Stimulated activated naive B cell treated with anti-CD40 and anti-IgM and Interleukin-4, amounts not matched to agents 10 μg/mL and 1 μg/mL and 100 μg/mL, for 72 hours (primary cell): Measurements from ENCODE around the gene RNF227.

Source experiments
- ATAC-seq, 2 donors: fragments of 150-1000 bp; cut with Tn5 transposase; replicated peaks; 2 replicates each; pipeline ENCODE4 v1.10.0; 2021; ENCODE audit warnings: moderate library complexity in 1 of 2
- DNase-seq: peaks from one replicate; pipeline ENCODE4 v3.0.0; 2021
- H3K27ac Mint-ChIP-seq: one replicate; pipeline ENCODE4 v1.8.0; 2022; ENCODE audit warnings: mild to moderate bottlenecking, mixed read lengths
- H3K27me3 Mint-ChIP-seq, 2 donors: one replicate each; pipeline ENCODE4 v1.8.0; 2022; ENCODE audit warnings: mixed read lengths in 2 of 2
- H3K36me3 Mint-ChIP-seq, 2 donors: one replicate each; pipeline ENCODE4 v1.8.0; 2022; ENCODE audit warnings: mixed read lengths in 2 of 2, mild to moderate bottlenecking in 1 of 2
- H3K4me1 Mint-ChIP-seq, 2 donors: one replicate each; pipeline ENCODE4 v1.8.0; 2022; ENCODE audit warnings: mixed read lengths in 2 of 2, mild to moderate bottlenecking in 1 of 2
- H3K4me3 Mint-ChIP-seq, 2 donors: one replicate each; pipeline ENCODE4 v1.8.0; 2022; ENCODE audit warnings: mild to moderate bottlenecking in 2 of 2, mixed read lengths in 2 of 2, moderate library complexity in 1 of 2
- H3K9me3 Mint-ChIP-seq, 2 donors: one replicate each; pipeline ENCODE4 v1.8.0; 2022; ENCODE audit warnings: mixed read lengths in 2 of 2, mild to moderate bottlenecking in 1 of 2

RNF227 gene

DNA sequence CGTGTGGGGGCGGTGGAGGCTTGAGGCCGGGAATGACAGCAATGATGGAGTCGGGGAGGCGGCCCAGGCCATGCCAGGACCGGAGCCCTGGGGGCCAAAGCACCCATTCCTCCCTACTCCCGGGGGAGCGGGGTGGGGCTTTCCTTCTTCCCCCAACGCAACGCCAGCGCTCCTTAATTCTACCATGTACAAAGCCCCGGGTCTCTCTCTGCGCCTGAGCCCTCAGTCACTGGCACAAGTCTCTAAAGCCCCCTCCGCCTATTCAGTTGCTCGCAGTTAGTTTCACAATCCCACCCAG is 245 bp upstream of the RNF227 start:
- Mint-ChIP-seq H3K4me1 (peaks cover 18 to 24% of the 10 kb centered on the region in 2 donors), H3K9me3 (no peaks in the 10 kb centered on the region), H3K36me3 (peaks cover 2 to 5% of the 10 kb centered on the region in 2 donors), H3K27me3 (no peaks in the 10 kb centered on the region), H3K27ac (peak overlapping the region; percentile 85), H3K4me3 (peak overlapping the region; percentile 78 to 92)
- DNase-seq (no peak), ATAC-seq (no peak)

DNA sequence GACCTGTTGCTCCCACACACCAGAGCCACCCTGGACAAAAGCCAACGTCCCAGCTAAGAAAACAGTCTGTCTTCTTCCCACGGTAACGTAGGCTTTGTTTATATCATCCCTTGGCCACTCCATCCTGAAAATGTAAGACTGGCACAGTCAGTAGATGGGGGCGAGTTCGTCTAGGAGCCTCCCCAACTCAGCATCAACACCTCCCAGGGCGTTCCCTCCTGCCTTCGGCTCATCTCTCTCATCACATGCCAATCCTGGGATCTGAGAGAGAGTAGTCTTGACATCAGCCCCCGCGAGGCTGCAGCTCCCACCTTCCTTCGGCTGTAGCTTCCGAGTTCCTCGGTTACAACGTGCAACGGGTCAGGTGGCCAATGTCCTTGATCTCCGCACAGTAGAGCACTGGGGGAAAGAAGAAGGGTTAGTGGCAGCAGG is 894 bp downstream of the RNF227 start:
- Mint-ChIP-seq H3K4me1 (peaks cover 18 to 24% of the 10 kb centered on the region in 2 donors), H3K4me3 (peak overlapping the region; percentile 92 to 94), H3K36me3 (peaks cover 10 to 16% of the 10 kb centered on the region in 2 donors), H3K27ac (peak overlapping the region; percentile 93), H3K9me3 (no peaks in the 10 kb centered on the region), H3K27me3 (no peaks in the 10 kb centered on the region)
- ATAC-seq = peak; percentile 42 to 50
- no peak for DNase-seq

DNA sequence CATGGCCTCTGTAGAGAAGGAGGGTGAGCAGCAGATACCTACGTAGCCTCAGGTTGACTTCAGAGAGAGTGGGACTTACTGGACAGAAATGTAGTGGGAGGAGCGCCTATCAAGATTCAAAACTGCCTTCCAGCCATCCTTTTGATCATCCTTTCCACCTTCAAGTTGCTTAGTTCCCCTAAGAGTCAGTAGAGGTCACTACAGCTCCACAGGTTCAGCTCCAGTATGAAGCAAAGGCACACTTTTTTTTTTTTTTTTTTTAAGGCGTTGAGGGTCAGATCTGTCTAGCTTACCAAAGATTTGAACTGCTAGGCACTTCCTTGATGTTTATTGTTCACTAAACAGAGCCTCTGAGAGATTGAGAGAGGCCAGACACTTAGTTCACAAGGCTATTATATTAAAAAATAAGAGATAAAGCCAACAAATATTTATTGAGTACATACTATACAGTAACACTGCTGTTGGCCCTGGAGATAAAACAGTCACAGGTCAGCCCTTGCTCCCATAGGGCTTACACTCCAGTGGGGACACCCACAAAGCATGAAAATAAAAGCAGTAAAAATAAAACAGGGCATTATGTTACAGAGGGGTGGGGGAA is 3.1 kb downstream of the RNF227 start:
- ATAC-seq (peak; percentile 45 to 48), DNase-seq (no peak)
- H3K36me3 Mint-ChIP-seq = peaks cover 20 to 32% of the 10 kb centered on the region in 2 donors
- no peaks in the 10 kb centered on the region for H3K9me3 Mint-ChIP-seq
- H3K27ac Mint-ChIP-seq = no peak overlapping the region
- no peak overlapping the region for H3K4me3 Mint-ChIP-seq
- no peaks in the 10 kb centered on the region for H3K27me3 Mint-ChIP-seq
- peaks cover 18 to 24% of the 10 kb centered on the region in 2 donors for H3K4me1 Mint-ChIP-seq

DNA sequence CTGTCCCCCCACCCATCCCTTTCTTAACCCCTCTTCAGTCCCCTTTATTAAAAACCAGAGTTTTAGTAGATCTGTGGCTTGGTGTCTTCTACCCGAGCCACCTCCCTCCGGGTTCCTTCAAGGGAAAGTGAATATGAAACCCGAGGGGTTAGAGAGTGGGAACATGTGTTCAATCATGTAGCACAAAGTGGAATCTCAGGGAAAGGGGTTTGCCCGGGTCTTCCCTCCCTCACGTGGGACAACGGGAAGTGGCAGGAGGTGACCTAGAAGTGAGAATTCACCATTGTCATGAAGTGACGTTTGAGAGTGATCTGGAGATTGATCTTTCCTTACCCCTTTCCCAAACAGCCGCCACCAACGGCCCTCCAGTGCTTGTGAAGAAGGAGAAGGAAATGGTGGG is 5.0 kb downstream of the RNF227 start:
- Mint-ChIP-seq H3K4me1 (peaks cover 12 to 14% of the 10 kb centered on the region in 2 donors), H3K27ac (peak overlapping the region; percentile 37), H3K27me3 (no peaks in the 10 kb centered on the region), H3K36me3 (peaks cover 31 to 47% of the 10 kb centered on the region in 2 donors), H3K9me3 (no peaks in the 10 kb centered on the region), H3K4me3 (no peak overlapping the region)
- DNase-seq (no peak), ATAC-seq (no peak)

DNA sequence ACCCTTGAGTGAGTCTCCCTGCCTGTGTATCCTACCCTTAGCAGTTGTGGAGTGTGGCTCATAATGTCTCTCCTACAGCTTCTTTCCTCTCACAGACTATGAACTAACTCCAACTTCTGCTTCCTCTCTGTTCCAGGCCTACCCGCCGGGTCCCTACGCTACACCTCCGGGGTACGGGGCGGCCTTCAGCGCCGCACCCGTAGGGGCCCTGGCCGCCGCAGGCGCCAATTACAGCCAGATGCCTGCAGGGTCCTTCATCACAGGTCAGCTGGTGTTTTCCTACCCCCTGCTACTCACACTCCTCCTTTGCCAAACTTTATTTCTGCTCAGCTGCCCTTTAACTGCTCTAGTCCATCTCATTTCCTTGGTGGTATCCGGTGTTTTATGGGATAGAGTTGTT is 5.4 kb downstream of the RNF227 start:
- ATAC-seq (no peak), DNase-seq (no peak)
- H3K36me3 Mint-ChIP-seq = peaks cover 33 to 51% of the 10 kb centered on the region in 2 donors
- H3K4me1 Mint-ChIP-seq = peaks cover 11 to 12% of the 10 kb centered on the region in 2 donors
- H3K27ac Mint-ChIP-seq = no peak overlapping the region
- H3K27me3 Mint-ChIP-seq = no peaks in the 10 kb centered on the region
- no peak overlapping the region for H3K4me3 Mint-ChIP-seq
- no peaks in the 10 kb centered on the region for H3K9me3 Mint-ChIP-seq

DNA sequence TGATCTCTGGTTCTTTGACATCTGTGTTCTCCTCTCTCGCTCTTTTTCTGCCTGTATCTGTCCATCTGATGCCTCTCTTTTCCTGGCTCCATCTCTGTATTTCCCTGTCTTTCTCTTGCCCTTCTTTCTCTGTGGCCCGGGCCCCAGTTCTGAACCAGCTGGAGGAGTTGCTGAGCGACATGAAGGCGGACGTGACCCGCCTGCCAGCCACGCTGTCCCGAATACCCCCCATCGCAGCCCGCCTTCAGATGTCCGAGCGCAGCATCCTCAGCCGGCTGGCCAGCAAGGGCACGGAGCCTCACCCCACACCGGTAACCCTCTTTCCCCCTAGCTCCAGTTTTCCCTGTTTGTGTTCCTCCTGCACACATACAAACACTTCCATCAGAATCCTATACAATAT is 5.8 kb downstream of the RNF227 start:
- ATAC-seq (no peak), DNase-seq (no peak)
- no peak overlapping the region for H3K4me3 Mint-ChIP-seq
- H3K27ac Mint-ChIP-seq = peak overlapping the region; percentile 39
- H3K9me3 Mint-ChIP-seq = no peaks in the 10 kb centered on the region
- peaks cover 35 to 55% of the 10 kb centered on the region in 2 donors for H3K36me3 Mint-ChIP-seq
- H3K4me1 Mint-ChIP-seq = peaks cover 7 to 8% of the 10 kb centered on the region in 2 donors
- no peaks in the 10 kb centered on the region for H3K27me3 Mint-ChIP-seq

DNA sequence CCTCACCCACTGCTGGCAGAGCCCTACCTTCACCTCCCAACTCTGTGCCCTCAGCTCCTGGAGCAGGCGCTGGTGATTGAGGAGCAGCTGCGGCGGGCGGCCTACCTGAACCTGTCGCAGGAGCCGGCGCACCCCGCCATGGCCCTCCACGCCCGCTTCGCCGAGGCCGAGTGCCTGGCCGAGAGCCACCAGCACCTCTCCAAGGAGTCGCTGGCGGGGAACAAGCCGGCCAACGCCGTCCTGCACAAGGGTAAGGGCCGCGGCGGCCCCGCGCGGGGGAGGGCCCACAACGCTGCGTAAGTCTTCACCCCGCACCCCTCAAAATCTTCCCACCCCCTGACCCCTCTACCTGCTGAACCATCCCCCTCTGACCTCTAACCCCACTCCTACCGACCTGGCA is 7.0 kb downstream of the RNF227 start:
- no peaks in the 10 kb centered on the region for H3K27me3 Mint-ChIP-seq

DNA sequence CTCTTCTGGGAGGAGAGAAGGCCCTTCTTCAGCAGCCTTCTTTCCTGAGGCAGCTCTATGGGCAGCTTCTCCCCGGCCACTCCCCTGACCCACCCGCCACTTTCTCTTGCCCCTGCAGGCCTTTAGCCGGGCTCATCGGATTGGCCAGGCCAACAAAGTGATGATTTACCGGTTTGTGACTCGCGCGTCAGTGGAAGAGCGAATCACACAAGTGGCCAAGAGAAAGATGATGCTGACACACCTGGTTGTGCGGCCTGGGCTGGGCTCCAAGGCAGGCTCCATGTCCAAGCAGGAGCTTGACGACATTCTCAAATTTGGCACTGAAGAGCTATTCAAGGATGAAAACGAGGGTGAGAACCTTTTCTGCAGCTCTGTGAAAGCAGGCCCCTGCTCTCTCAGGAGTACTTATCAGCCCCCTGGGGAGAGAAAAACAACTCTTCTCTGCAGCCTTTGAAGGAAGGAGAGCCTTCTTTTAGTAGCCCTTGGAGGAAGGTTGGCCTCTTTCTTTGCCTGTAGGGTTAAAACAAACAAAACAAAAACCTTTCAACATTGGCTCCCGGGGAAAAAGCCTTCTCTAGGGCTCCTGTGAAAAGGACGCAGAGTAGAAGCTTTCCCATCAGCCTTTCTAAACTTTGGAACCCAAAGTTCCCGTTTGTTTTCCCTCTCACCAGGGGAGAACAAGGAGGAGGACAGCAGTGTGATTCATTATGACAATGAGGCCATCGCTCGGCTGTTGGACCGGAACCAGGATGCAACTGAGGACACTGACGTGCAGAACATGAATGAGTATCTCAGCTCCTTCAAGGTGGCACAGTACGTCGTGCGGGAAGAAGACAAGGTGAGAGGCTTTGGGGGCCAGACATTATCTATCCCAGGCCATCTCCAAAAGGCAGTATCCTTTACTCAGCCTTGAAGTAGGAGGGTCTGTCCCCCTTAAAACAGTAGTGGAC is 12.7 kb downstream of the RNF227 start:
- Mint-ChIP-seq H3K4me1 (no peaks in the 10 kb centered on the region), H3K36me3 (peaks cover 50 to 88% of the 10 kb centered on the region in 2 donors), H3K27ac (no peak overlapping the region), H3K4me3 (no peak overlapping the region), H3K27me3 (no peaks in the 10 kb centered on the region), H3K9me3 (no peaks in the 10 kb centered on the region)
- ATAC-seq = no peak
- DNase-seq = no peak

More for the DNA sequence above, 7.0 kb downstream of the RNF227 start:
- peaks cover 43 to 67% of the 10 kb centered on the region in 2 donors for H3K36me3 Mint-ChIP-seq
- peaks cover 0 to 2% of the 10 kb centered on the region in 2 donors for H3K4me1 Mint-ChIP-seq
- H3K9me3 Mint-ChIP-seq = no peaks in the 10 kb centered on the region
- no peak overlapping the region for H3K4me3 Mint-ChIP-seq
- peak overlapping the region; percentile 22 for H3K27ac Mint-ChIP-seq
- no peak for ATAC-seq
- DNase-seq = no peak

DNA sequence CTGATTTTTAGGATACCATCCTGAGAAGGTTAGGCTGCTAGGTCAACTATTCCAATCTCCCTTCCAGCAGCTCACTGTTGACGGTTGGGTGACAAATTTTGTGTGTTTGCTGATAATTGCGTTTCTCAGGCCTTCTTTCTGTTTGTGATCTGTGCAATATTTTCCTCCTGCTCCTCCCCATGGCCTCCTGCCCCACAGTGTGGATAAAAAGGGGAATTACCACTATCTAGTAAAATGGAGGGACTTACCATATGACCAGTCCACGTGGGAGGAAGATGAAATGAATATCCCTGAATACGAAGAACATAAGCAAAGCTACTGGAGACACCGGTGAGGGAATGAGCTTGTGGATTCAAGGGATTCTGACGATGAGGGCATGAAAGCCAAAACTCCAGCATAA is 18.3 kb downstream of the RNF227 start:
- Mint-ChIP-seq H3K4me3 (no peak overlapping the region), H3K9me3 (no peaks in the 10 kb centered on the region), H3K4me1 (peaks cover 11 to 14% of the 10 kb centered on the region in 2 donors), H3K36me3 (peaks cover 58 to 84% of the 10 kb centered on the region in 2 donors), H3K27me3 (no peaks in the 10 kb centered on the region), H3K27ac (peak overlapping the region; percentile 56)
- ATAC-seq = peak; percentile 59 to 65
- DNase-seq = no peak

DNA sequence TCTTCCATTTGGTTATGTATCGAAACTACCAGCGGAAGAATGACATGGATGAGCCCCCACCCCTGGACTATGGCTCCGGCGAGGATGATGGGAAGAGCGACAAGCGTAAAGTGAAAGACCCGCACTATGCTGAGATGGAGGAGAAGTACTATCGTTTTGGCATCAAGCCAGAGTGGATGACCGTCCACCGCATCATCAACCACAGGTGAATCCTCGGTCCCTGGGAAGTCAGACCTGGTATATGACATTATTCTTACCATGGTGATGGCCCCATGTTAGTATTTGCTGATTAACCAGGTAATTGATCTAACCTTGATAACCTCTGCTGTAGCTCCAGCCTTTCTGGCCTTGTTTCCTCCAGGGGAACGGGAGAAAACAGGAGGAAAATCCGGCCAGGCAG is 19.0 kb downstream of the RNF227 start:
- H3K27me3 Mint-ChIP-seq = no peaks in the 10 kb centered on the region
- peaks cover 11 to 14% of the 10 kb centered on the region in 2 donors for H3K4me1 Mint-ChIP-seq
- DNase-seq = no peak
- no peaks in the 10 kb centered on the region for H3K9me3 Mint-ChIP-seq
- ATAC-seq = no peak
- H3K27ac Mint-ChIP-seq = peak overlapping the region; percentile 62
- peaks cover 55 to 81% of the 10 kb centered on the region in 2 donors for H3K36me3 Mint-ChIP-seq
- H3K4me3 Mint-ChIP-seq = no peak overlapping the region

DNA sequence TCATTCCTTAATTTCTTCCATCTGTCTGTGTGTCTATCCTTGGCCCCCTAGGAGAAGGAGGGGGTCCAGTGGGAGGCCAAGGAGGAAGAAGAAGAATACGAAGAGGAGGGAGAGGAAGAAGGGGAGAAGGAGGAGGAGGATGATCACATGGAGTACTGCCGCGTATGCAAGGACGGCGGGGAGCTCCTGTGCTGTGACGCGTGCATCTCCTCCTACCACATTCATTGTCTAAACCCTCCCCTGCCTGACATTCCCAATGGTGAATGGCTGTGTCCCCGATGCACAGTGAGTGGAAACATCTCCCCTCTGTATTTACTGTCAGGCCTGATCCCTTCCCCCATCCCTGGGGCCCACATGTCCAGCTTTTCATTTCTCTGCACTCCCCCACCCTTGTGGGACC is 21.2 kb downstream of the RNF227 start:
- H3K36me3 Mint-ChIP-seq = peaks cover 52 to 70% of the 10 kb centered on the region in 2 donors
- ATAC-seq (no peak), DNase-seq (no peak)
- H3K4me1 Mint-ChIP-seq = peaks cover 11 to 14% of the 10 kb centered on the region in 2 donors
- no peak overlapping the region for H3K4me3 Mint-ChIP-seq
- H3K27ac Mint-ChIP-seq = no peak overlapping the region
- no peaks in the 10 kb centered on the region for H3K27me3 Mint-ChIP-seq
- H3K9me3 Mint-ChIP-seq = no peaks in the 10 kb centered on the region

DNA sequence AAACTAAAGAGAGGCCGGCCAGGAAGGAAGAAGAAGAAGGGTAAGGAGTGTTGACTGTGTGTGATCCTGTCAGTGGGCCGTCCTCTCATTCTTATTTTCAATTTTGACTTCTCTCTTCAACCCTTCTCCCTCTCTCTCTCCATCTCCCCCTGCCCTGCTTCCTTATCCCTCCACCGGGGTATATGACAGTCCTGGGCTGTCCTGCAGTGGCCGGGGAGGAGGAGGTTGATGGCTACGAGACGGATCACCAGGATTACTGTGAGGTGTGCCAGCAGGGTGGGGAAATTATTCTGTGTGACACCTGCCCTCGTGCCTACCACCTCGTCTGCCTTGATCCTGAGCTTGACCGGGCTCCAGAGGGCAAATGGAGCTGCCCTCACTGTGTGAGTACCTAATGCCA is 21.9 kb downstream of the RNF227 start:
- ATAC-seq = no peak
- peaks cover 49 to 64% of the 10 kb centered on the region in 2 donors for H3K36me3 Mint-ChIP-seq
- no peaks in the 10 kb centered on the region for H3K27me3 Mint-ChIP-seq
- no peaks in the 10 kb centered on the region for H3K9me3 Mint-ChIP-seq
- no peak for DNase-seq
- peaks cover 14 to 15% of the 10 kb centered on the region in 2 donors for H3K4me1 Mint-ChIP-seq
- H3K4me3 Mint-ChIP-seq = no peak overlapping the region
- no peak overlapping the region for H3K27ac Mint-ChIP-seq

DNA sequence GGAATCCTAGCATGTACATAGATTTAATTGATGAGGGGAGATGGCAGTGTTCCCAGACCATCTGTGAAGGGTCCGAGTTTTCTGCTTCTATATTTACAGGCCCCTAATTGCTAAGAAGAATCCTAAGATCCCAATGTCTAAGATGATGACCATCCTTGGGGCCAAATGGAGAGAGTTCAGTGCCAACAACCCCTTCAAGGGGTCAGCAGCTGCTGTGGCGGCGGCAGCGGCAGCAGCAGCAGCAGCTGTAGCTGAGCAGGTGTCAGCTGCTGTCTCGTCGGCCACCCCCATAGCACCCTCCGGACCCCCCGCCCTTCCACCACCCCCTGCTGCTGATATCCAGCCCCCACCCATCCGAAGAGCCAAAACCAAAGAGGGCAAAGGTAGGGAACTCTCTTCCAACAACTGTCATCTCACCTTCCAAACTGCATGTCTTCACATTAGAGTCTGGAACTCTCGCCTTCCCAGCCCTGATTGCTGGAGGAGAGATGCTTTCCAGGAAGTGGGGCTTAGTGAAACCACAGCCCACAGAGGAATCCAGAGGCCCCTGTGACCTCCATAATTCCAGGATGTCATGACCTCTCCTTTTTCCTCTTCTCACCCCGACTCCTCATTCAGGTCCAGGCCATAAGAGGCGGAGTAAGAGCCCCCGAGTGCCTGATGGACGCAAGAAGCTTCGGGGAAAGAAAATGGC is 22.8 kb downstream of the RNF227 start:
- Mint-ChIP-seq H3K4me1 (peaks cover 13 to 16% of the 10 kb centered on the region in 2 donors), H3K27ac (no peak overlapping the region), H3K9me3 (no peaks in the 10 kb centered on the region), H3K4me3 (no peak overlapping the region), H3K27me3 (no peaks in the 10 kb centered on the region), H3K36me3 (peaks cover 48 to 56% of the 10 kb centered on the region in 2 donors)
- DNase-seq (no peak), ATAC-seq (no peak)

DNA sequence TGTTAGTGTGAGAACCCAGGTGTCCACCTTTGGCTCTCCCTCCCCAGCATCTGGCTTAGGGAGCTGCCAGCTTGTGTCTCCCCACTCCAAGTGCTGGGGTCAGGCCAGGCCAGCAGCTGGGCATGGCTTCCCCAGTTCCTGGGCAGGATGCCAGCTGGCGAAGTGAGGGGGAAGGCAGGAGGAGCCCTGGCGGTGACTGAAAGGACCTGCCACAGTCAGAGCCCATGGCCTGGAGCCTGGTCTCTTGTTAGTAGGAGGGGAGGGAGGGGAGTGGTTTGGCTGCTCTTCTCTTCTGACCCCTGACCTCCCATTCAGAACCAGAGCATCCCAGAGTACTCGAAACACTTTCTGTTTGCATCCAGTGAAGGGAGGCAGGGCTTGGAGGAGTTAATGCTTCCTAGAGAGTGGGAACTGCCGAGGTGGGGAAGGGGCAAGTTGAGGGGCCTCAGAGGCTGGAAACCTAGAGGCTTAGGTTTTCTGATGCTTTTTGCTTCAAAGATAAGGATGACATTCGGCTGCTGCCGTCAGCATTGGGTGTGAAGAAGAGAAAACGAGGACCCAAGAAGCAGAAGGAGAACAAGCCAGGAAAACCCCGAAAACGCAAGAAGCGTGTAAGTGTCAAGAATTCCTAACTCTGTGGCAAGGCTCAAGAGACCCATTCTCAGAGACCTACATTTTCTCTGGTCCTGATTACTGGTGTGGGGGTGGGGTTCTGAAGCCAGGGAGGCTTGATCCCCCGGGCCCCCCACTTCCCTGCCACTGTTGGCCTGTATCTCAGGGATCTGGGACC is 26.7 kb downstream of the RNF227 start:
- H3K4me3 Mint-ChIP-seq = no peak overlapping the region

More for the DNA sequence above, 26.7 kb downstream of the RNF227 start:
- Mint-ChIP-seq H3K27me3 (no peaks in the 10 kb centered on the region), H3K9me3 (no peaks in the 10 kb centered on the region), H3K4me1 (peaks cover 9 to 12% of the 10 kb centered on the region in 2 donors), H3K27ac (peak overlapping the region; percentile 89), H3K36me3 (peaks cover 24 to 32% of the 10 kb centered on the region in 2 donors)
- ATAC-seq (no peak), DNase-seq (no peak)
